Glutamatergic neuron (in vitro differentiated cells): ENCODE results near the gene ATP2B2. TPM values are rescaled to one million over a fixed set of nuclear protein-coding genes. Genes with fewer than 3 reads are reported as not detected.

Experiments used
- DNase-seq: peaks from one replicate; pipeline ENCODE4 v3.0.0; 2022
- H3K27ac Mint-ChIP-seq: one replicate; pipeline ENCODE4 v1.8.0; 2020; ENCODE audit warnings: mild to moderate bottlenecking, mixed read lengths, inconsistent platforms; ENCODE audit not compliant: unreplicated experiment
- H3K27me3 Mint-ChIP-seq: one replicate; pipeline ENCODE4 v1.8.0; 2020; ENCODE audit warnings: mild to moderate bottlenecking, moderate library complexity, mixed read lengths, inconsistent platforms; ENCODE audit not compliant: unreplicated experiment
- H3K36me3 Mint-ChIP-seq: one replicate; pipeline ENCODE4 v1.8.0; 2020; ENCODE audit warnings: mild to moderate bottlenecking, mixed read lengths, inconsistent platforms; ENCODE audit not compliant: unreplicated experiment
- H3K4me1 Mint-ChIP-seq: one replicate; pipeline ENCODE4 v1.8.0; 2020; ENCODE audit warnings: mild to moderate bottlenecking, low read depth, mixed read lengths, inconsistent platforms; ENCODE audit not compliant: unreplicated experiment
- H3K4me3 Mint-ChIP-seq: one replicate; pipeline ENCODE4 v1.8.0; 2020; ENCODE audit warnings: mild to moderate bottlenecking, mixed read lengths, inconsistent platforms; ENCODE audit not compliant: unreplicated experiment
- H3K9me3 Mint-ChIP-seq: one replicate; pipeline ENCODE4 v1.8.0; 2020; ENCODE audit warnings: mild to moderate bottlenecking, moderate library complexity, mixed read lengths, inconsistent platforms; ENCODE audit not compliant: unreplicated experiment
- CTCF ChIP-seq: fragments of 200-600 bp; sonication (generic); IDR thresholded peaks from one replicate; pipeline ENCODE4 v1.5.0; 2021; ENCODE audit not compliant: partially characterized antibody, unreplicated experiment
- total RNA-seq: library from RNA; stranded (reverse); fragmentation: NEBNext Ultra II Directional; extraction: Animal tissue kit (Norgen Biotek cat#: 25700); gene quantifications from one replicate; pipeline ENCODE4 v1.2.1, GENCODE V29; 2021; ENCODE audit not compliant: unreplicated experiment

Gene ATP2B2
- total RNA-seq, 1 donor from 2014 or later: 31.2 TPM

- TF ChIP-seq CTCF: no peak
- Mint-ChIP-seq H3K36me3 (no peaks in the 10 kb centered on the region), H3K4me1 (peaks cover 3% of the 10 kb centered on the region), H3K4me3 (no peak overlapping the region), H3K27ac (no peak overlapping the region), H3K9me3 (peaks cover 3% of the 10 kb centered on the region), H3K27me3 (peaks cover 10% of the 10 kb centered on the region)
- DNase-seq: no peak
Measured at GRCh38 chr3:10333349-10333650, 172.1 kb downstream of the ATP2B2 start.

GRCh38 chr3:10332481-10333348 lies 172.7 kb downstream of the ATP2B2 start:
- H3K9me3 Mint-ChIP-seq: no peaks in the 10 kb centered on the region
- no peaks in the 10 kb centered on the region for H3K36me3 Mint-ChIP-seq
- H3K27ac Mint-ChIP-seq: no peak overlapping the region
- H3K4me1 Mint-ChIP-seq: peaks cover 3% of the 10 kb centered on the region
- no peak for DNase-seq
- TF ChIP-seq CTCF: no peak
- H3K27me3 Mint-ChIP-seq: peaks cover 8% of the 10 kb centered on the region
- H3K4me3 Mint-ChIP-seq: no peak overlapping the region

GRCh38 chr3:10331320-10331719 lies 174.1 kb downstream of the ATP2B2 start:
- no peak for DNase-seq
- peaks cover 8% of the 10 kb centered on the region for H3K27me3 Mint-ChIP-seq
- H3K9me3 Mint-ChIP-seq: no peaks in the 10 kb centered on the region
- no peak overlapping the region for H3K4me3 Mint-ChIP-seq
- no peak for TF ChIP-seq CTCF
- H3K4me1 Mint-ChIP-seq: peaks cover 3% of the 10 kb centered on the region
- no peak overlapping the region for H3K27ac Mint-ChIP-seq
- no peaks in the 10 kb centered on the region for H3K36me3 Mint-ChIP-seq

GRCh38 chr3:10330319-10330718 lies 175.1 kb downstream of the ATP2B2 start:
- Mint-ChIP-seq H3K36me3 (no peaks in the 10 kb centered on the region), H3K4me1 (peaks cover 3% of the 10 kb centered on the region), H3K27me3 (peaks cover 6% of the 10 kb centered on the region), H3K27ac (no peak overlapping the region), H3K4me3 (no peak overlapping the region), H3K9me3 (no peaks in the 10 kb centered on the region)
- no peak for TF ChIP-seq CTCF
- no peak for DNase-seq

- Mint-ChIP-seq H3K27me3 (peaks cover 5% of the 10 kb centered on the region), H3K4me3 (no peak overlapping the region), H3K4me1 (peaks cover 3% of the 10 kb centered on the region), H3K9me3 (no peaks in the 10 kb centered on the region), H3K27ac (peak overlapping the region; percentile 31), H3K36me3 (no peaks in the 10 kb centered on the region)
- no peak for TF ChIP-seq CTCF
- DNase-seq: no peak
Measured at GRCh38 chr3:10329495-10330015, 175.8 kb downstream of the ATP2B2 start.
